Activated CD8-positive, alpha-beta T cell treated with anti-CD3 and anti-CD28 coated beads for 36 hours (primary cell): ENCODE results near the gene PDE3B. TPM values are rescaled to one million over a fixed set of nuclear protein-coding genes. Genes with fewer than 3 reads are reported as not detected.

Experiments
- ATAC-seq: fragments of 200-7000 bp; cut with Tn5 transposase; one replicate; pipeline ENCODE4 v1.10.0; 2021; ENCODE audit warnings: mild to moderate bottlenecking, moderate library complexity
- CTCF ChIA-PET: fragments of 350-600 bp; sonication (Branson Sonifier 250); formaldehyde crosslinking; loops from one replicate; lab custom pipeline; 2021; ENCODE audit warnings: antibody characterized with exemption; lab: Charles Lee
- POLR2A ChIA-PET: fragments of 350-600 bp; sonication (Branson Sonifier 250); formaldehyde crosslinking; loops from one replicate; lab custom pipeline; 2021; ENCODE audit warnings: antibody characterized with exemption; lab: Charles Lee
- DNase-seq: peaks from one replicate; pipeline ENCODE4 v3.0.0-alpha.2; 2020
- H3K27ac Mint-ChIP-seq: one replicate; pipeline ENCODE4 v1.8.0; 2021; ENCODE audit warnings: mild to moderate bottlenecking, mixed read lengths
- H3K27me3 Mint-ChIP-seq: one replicate; pipeline ENCODE4 v1.8.0; 2021; ENCODE audit warnings: mixed read lengths
- H3K36me3 Mint-ChIP-seq: one replicate; pipeline ENCODE4 v1.8.0; 2021; ENCODE audit warnings: low read depth, mixed read lengths
- H3K4me1 Mint-ChIP-seq: one replicate; pipeline ENCODE4 v1.8.0; 2021; ENCODE audit warnings: low read depth, mixed read lengths
- H3K4me3 Mint-ChIP-seq: one replicate; pipeline ENCODE4 v1.8.0; 2021; ENCODE audit warnings: mild to moderate bottlenecking, moderate library complexity, mixed read lengths
- H3K9me3 Mint-ChIP-seq: one replicate; pipeline ENCODE4 v1.8.0; 2021; ENCODE audit warnings: mixed read lengths
- intact Hi-C: fragments of 100-400 bp; cut with micrococcal nuclease; formaldehyde crosslinking; loops from one replicate; pipeline ENCODE4 v1.10.0; 2022
- total RNA-seq, 2 experiments: library from RNA; stranded (reverse); gene quantifications; one replicate each; pipeline ENCODE4 v1.2.3, GENCODE V29; 2021
- TF ChIP-seq, protein P1 (sequence below): fragments of 200-600 bp; IDR thresholded peaks from one replicate; pipeline ENCODE4 v1.8.0; 2022; ENCODE audit warnings: antibody characterized with exemption, mild to moderate bottlenecking

Gene PDE3B
- total RNA-seq, 2 experiments from 2014 or later = 42.3 to 43.1 TPM

DNA sequence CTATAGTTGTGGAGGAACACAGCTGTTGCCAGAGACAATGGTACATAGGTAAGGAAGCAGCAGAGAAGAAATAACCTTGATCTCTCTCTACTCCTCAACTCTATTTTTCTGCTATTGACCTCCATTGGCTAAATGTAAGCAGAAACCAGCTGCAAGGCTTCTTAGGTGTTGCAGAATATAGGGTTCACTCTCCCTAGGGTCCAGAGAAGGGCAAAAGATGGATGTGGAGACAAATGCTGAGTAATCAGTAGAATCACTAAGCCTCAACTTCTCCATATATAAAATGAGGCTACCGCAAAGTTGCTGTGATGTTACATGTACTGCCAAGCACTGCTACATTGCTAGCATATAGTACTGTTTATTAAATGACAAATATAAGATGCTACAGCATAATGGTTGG is 120.6 kb downstream of the PDE3B start:
- Mint-ChIP-seq H3K9me3 (no peaks in the 10 kb centered on the region), H3K27ac (no peak overlapping the region), H3K27me3 (no peaks in the 10 kb centered on the region), H3K36me3 (peaks cover 2% of the 10 kb centered on the region), H3K4me3 (no peak overlapping the region), H3K4me1 (peaks cover 46% of the 10 kb centered on the region)
- ChIA-PET CTCF (interaction anchor here (0.8 to 4.6 kb wide), 5 partner anchors 17 to 143 kb away, joined by 3 to 20 read pairs (median 4); partner anchors contain the start of genes CYP2R1 and PDE3B), POLR2A (interaction anchor here (2.0 to 4.9 kb wide), 2 partner anchors 120 to 128 kb away, joined by 10 to 64 read pairs; partner anchors contain the start of genes CYP2R1 and PDE3B)
- intact Hi-C loops = loop anchor here (10.0 kb wide), 2 partner anchors 131 to 229 kb away; partner anchors contain the start of gene CYP2R1
- TF ChIP-seq, protein P1, sequence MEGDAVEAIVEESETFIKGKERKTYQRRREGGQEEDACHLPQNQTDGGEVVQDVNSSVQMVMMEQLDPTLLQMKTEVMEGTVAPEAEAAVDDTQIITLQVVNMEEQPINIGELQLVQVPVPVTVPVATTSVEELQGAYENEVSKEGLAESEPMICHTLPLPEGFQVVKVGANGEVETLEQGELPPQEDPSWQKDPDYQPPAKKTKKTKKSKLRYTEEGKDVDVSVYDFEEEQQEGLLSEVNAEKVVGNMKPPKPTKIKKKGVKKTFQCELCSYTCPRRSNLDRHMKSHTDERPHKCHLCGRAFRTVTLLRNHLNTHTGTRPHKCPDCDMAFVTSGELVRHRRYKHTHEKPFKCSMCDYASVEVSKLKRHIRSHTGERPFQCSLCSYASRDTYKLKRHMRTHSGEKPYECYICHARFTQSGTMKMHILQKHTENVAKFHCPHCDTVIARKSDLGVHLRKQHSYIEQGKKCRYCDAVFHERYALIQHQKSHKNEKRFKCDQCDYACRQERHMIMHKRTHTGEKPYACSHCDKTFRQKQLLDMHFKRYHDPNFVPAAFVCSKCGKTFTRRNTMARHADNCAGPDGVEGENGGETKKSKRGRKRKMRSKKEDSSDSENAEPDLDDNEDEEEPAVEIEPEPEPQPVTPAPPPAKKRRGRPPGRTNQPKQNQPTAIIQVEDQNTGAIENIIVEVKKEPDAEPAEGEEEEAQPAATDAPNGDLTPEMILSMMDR = no peak
- DNase-seq (no peak), ATAC-seq (peak; percentile 3)

DNA sequence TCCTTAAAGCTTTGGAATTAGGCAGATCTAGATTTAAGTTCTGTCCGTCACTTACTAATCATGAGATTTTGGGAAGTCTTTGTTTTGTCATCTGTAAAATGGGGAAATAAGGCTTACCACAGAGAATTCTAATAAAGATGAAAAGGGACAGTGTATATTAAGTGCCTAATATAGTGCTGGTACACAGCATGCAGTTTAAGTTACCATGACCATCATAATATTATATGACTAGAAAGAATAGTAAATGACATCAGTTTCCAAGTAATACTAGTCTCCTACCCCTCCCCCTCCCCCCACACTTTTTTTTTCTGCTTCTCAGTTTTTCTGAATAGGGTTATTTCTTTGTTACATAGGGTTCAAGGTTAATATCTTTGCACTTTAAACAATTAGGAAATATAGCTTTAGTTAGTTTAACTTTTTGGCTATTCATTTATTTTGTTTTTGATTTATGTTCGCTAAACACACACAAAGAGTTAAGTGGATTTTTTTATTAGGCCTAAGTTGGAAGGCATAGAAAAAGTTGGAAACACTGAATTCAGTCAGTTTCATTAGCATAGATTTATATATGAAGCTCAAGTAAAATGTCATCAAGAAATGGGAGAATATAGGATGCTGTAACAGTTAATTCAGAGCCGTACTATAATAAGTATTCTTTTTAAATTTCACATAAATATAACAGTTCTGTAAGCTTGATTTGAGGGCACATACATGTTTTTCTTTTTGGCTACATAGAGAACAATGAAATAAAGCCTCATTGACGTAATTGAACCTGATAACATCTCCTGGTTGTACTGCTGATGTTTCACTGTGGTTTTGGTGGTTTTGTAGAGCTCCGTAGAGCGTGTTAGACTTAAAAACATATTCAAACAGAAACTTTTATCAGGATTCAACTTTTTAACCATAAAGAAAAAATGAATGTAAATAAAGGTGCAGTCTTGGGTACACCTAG is 121.2 kb downstream of the PDE3B start:
- H3K4me3 Mint-ChIP-seq = peak overlapping the region; percentile 64
- ChIA-PET CTCF (interaction anchor here (0.7 to 4.6 kb wide), 10 partner anchors 10 to 226 kb away, joined by 3 to 20 read pairs (median 4); partner anchors contain the start of genes CYP2R1 and PDE3B), POLR2A (interaction anchor here (0.7 to 4.9 kb wide), 7 partner anchors 10 to 186 kb away, joined by 3 to 64 read pairs (median 5); partner anchors contain the start of genes CYP2R1 and PDE3B)
- peak; percentile 64 for ATAC-seq
- TF ChIP-seq, protein P1 = no peak
- intact Hi-C loops = loop anchor here (10.0 kb wide), 2 partner anchors 130 to 230 kb away; partner anchors contain the start of gene CYP2R1
- peak; percentile 66 for DNase-seq
- H3K36me3 Mint-ChIP-seq = peaks cover under 1% of the 10 kb centered on the region
- H3K4me1 Mint-ChIP-seq = peaks cover 47% of the 10 kb centered on the region
- no peaks in the 10 kb centered on the region for H3K9me3 Mint-ChIP-seq
- no peak overlapping the region for H3K27ac Mint-ChIP-seq
- H3K27me3 Mint-ChIP-seq = no peaks in the 10 kb centered on the region

DNA sequence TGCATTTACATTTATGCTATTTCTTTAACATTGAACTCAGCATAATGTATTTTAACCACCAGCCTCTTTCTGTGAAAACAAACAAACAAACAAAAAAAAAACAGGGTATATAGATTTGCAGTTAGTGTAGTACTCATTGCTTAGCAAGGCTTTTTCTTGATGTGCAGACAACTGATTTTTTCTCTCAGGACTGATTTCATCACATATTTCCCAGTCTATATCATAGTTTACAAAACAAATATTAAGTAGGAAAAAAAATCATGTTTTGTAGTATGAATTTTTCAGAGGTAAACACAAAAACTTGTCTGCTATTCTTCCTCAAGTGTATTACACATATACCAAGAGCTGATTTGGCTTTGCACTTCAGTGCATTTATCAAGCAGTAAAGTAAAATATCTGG is 123.0 kb downstream of the PDE3B start:
- POLR2A ChIA-PET = interaction anchor here (1.0 to 4.9 kb wide), 4 partner anchors 112 to 235 kb away, joined by 3 to 64 read pairs (median 4); partner anchors contain the start of gene PDE3B
- no peak for ATAC-seq

DNA sequence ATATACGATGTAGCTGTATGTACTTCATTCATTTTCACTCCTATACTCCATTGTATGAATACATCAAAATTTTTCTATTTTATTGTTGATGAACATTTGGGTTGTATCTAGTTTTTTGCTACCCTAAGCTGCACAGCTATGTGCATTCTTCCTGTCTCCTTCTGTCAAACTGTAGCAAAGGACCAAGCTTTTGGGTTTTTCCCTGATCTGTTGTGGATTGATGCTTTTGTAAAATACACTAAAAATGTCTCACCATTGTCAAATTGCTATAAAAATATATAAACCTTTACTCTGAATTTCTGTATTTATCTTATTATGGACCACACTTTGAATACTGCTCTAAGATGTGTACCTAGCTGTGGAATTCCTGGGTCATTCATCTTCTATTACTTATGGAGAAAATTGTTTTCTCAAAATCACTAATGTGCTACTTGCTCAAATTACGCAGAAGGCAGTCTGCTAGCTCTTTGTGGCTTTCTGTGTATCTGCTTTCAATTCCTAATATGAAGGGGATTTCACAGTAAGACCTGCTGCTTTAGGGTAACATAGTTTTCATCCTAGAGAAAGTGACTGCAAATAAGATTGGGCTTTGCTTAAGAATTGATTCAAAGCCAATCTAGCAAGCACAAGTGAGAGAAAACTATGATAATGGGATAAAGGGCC is 125.1 kb downstream of the PDE3B start:
- peaks cover 8% of the 10 kb centered on the region for H3K36me3 Mint-ChIP-seq
- H3K27me3 Mint-ChIP-seq = no peaks in the 10 kb centered on the region
- H3K4me1 Mint-ChIP-seq = peaks cover 54% of the 10 kb centered on the region
- TF ChIP-seq, protein P1 = no peak
- H3K27ac Mint-ChIP-seq = peak overlapping the region; percentile 83
- ATAC-seq (peak; percentile 60), DNase-seq (peak; percentile 32)
- H3K9me3 Mint-ChIP-seq = no peaks in the 10 kb centered on the region
- POLR2A ChIA-PET = interaction anchor here (0.6 to 1.2 kb wide), 4 partner anchors 116 to 125 kb away, joined by 3 to 7 read pairs (median 4); partner anchors contain the start of gene PDE3B
- peak overlapping the region; percentile 5 for H3K4me3 Mint-ChIP-seq
- CTCF ChIA-PET = interaction anchor here (0.7 to 1.5 kb wide), 4 partner anchors 22 to 168 kb away, joined by 3 to 4 read pairs (median 4); no protein-coding TSS in a partner anchor
- intact Hi-C loops = loop anchor here (2.0 to 10.0 kb wide), 3 partner anchors 126 to 234 kb away; partner anchors contain the start of genes CYP2R1 and PDE3B

More for the DNA sequence above, 123.0 kb downstream of the PDE3B start:
- no peak for DNase-seq
- Mint-ChIP-seq H3K27me3 (no peaks in the 10 kb centered on the region), H3K9me3 (no peaks in the 10 kb centered on the region), H3K4me3 (peak overlapping the region; percentile 19), H3K4me1 (peaks cover 47% of the 10 kb centered on the region), H3K36me3 (peaks cover 3% of the 10 kb centered on the region), H3K27ac (peak overlapping the region; percentile 87)
- TF ChIP-seq, protein P1 = no peak
- intact Hi-C loops = loop anchor here (10.0 kb wide), 2 partner anchors 128 to 232 kb away; partner anchors contain the start of gene CYP2R1
- CTCF ChIA-PET = interaction anchor here (1.4 to 4.1 kb wide), 3 partner anchors 38 to 141 kb away, joined by 3 to 18 read pairs (median 5); partner anchors contain the start of gene PDE3B
